ENCODE results near the gene SLC22A25.
"Not testable (repeated sequence)": the region's sequence is repeated elsewhere in the genome, so short reads cannot be mapped to it uniquely, and the experiment has no call there.

Gene SLC22A25

GRCh38 chr11:63235471-63236461, 7.6 kb downstream of the SLC22A25 start:
- not testable (repeated sequence) for DNase-seq (ENCODE audit: low read depth in 2 of 2)

- no peak for DNase-seq (ENCODE audit: low read depth in 2 of 2)
Observed at GRCh38 chr11:63229815-63230214, 13.6 kb downstream of the SLC22A25 start.

- no peak for DNase-seq (ENCODE audit: low read depth in 2 of 2)
Observed at GRCh38 chr11:63227521-63228107, 15.8 kb downstream of the SLC22A25 start.

- no peak for DNase-seq (ENCODE audit: low read depth in 2 of 2)
Observed at GRCh38 chr11:63226488-63227114, 16.8 kb downstream of the SLC22A25 start.

GRCh38 chr11:63214093-63214492, 29.3 kb downstream of the SLC22A25 start:
- DNase-seq (ENCODE audit: low read depth in 2 of 2): no peak

- no peak for DNase-seq (ENCODE audit: low read depth in 2 of 2)
Observed at GRCh38 chr11:63212742-63213141, 30.7 kb downstream of the SLC22A25 start.

GRCh38 chr11:63210111-63210510, 33.3 kb downstream of the SLC22A25 start:
- DNase-seq (ENCODE audit: low read depth in 2 of 2): no peak
